Measurements from ENCODE around the gene TEX13D.

- TF ChIP-seq CTCF (IDR thresholded peaks at IDR 0.05; ENCODE audit: low read length) (no peak), EZH2 (IDR thresholded peaks at IDR 0.05; ENCODE audit: borderline replicate concordance, low read length) (no peak)
Measured at GRCh38 chrX:124347242-124347641, 14.8 kb downstream of the TEX13D start.

Measured in OCI-LY1 (cell line).